ENCODE measurements around the gene GPR25.

DNA sequence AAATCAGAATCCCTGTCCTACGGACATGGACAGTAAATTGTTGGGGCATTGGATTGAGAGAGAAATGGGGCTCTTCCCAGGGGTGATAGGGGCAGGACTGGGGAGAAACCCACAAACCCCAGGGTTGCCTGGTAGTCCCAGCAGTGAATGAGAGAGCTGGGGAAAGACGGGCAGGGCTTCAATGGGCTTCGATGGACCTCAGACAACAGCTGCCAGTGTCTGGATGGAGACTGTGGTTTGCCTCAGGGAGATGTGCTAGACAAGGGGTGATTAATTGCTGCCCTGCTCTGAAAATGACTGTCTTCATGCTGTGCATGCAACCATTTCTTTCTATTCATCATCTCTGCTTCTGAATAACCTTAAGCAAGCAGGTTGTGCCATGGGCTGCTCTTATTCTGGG, 7.4 kb downstream of the GPR25 start:
- TF ChIP-seq ZNF433 (tag by site-specific recombination; IDR thresholded peaks at IDR 0.05; ENCODE audit: low read depth) (no peak), ZNF280D (tag by site-specific recombination; IDR thresholded peaks at IDR 0.05) (no peak), ZNF26 (tag by site-specific recombination; IDR thresholded peaks at IDR 0.05) (no peak), ZNF530 (tag by site-specific recombination; IDR thresholded peaks at IDR 0.05; ENCODE audit: low read depth) (no peak)
- TF ChIP-seq, protein P1, sequence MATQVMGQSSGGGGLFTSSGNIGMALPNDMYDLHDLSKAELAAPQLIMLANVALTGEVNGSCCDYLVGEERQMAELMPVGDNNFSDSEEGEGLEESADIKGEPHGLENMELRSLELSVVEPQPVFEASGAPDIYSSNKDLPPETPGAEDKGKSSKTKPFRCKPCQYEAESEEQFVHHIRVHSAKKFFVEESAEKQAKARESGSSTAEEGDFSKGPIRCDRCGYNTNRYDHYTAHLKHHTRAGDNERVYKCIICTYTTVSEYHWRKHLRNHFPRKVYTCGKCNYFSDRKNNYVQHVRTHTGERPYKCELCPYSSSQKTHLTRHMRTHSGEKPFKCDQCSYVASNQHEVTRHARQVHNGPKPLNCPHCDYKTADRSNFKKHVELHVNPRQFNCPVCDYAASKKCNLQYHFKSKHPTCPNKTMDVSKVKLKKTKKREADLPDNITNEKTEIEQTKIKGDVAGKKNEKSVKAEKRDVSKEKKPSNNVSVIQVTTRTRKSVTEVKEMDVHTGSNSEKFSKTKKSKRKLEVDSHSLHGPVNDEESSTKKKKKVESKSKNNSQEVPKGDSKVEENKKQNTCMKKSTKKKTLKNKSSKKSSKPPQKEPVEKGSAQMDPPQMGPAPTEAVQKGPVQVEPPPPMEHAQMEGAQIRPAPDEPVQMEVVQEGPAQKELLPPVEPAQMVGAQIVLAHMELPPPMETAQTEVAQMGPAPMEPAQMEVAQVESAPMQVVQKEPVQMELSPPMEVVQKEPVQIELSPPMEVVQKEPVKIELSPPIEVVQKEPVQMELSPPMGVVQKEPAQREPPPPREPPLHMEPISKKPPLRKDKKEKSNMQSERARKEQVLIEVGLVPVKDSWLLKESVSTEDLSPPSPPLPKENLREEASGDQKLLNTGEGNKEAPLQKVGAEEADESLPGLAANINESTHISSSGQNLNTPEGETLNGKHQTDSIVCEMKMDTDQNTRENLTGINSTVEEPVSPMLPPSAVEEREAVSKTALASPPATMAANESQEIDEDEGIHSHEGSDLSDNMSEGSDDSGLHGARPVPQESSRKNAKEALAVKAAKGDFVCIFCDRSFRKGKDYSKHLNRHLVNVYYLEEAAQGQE (tag by site-specific recombination; IDR thresholded peaks at IDR 0.05): no peak
- TF ChIP-seq, protein P2, sequence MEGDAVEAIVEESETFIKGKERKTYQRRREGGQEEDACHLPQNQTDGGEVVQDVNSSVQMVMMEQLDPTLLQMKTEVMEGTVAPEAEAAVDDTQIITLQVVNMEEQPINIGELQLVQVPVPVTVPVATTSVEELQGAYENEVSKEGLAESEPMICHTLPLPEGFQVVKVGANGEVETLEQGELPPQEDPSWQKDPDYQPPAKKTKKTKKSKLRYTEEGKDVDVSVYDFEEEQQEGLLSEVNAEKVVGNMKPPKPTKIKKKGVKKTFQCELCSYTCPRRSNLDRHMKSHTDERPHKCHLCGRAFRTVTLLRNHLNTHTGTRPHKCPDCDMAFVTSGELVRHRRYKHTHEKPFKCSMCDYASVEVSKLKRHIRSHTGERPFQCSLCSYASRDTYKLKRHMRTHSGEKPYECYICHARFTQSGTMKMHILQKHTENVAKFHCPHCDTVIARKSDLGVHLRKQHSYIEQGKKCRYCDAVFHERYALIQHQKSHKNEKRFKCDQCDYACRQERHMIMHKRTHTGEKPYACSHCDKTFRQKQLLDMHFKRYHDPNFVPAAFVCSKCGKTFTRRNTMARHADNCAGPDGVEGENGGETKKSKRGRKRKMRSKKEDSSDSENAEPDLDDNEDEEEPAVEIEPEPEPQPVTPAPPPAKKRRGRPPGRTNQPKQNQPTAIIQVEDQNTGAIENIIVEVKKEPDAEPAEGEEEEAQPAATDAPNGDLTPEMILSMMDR (tag by site-specific recombination; IDR thresholded peaks at IDR 0.05): no peak
